H1 (cell line): ENCODE results near the gene FKBP2. TPM values are rescaled to one million over a fixed set of nuclear protein-coding genes. Genes with fewer than 3 reads are reported as not detected.

ENCODE experiments used
- ATF3 ChIP-seq: IDR thresholded peaks from 2 replicates; pipeline ENCODE4 v1.6.1; 2011; ENCODE audit warnings: low read depth, mild to moderate bottlenecking, low read length; ENCODE audit not compliant: insufficient read depth
- TCF12 ChIP-seq: IDR thresholded peaks from 2 replicates; pipeline ENCODE4 v1.6.1; 2011; ENCODE audit warnings: low read depth, mild to moderate bottlenecking, low read length
- polyA plus RNA-seq, 7 experiments: library from polyadenylated mRNA; depleted of rRNA in 3 of 7; stranded (reverse) in 5 of 7; unstranded in 2 of 7; fragments of >200 nt in 5 of 7; fragments of 200-250 nt in 2 of 7; gene quantifications; 1 replicate in 5 of 7; 2 replicates in 1 of 7; 4 replicates in 1 of 7; pipeline versions ENCODE4 v1.2.1 to v1.2.3, GENCODE V29; 2011 to 2013; ENCODE audit warnings: missing spikeins in 2 of 7, mixed read lengths in 2 of 7
- total RNA-seq: library from RNA; stranded (reverse); fragmentation: NEBNext Ultra II Directional; extraction: Animal tissue kit (Norgen Biotek cat#: 25700); gene quantifications from 2 replicates; pipeline ENCODE4 v1.2.1, GENCODE V29; 2021

FKBP2 gene
- total and polyA plus RNA-seq, 2 of the 8 experiments (the other 6 are each of a cell fraction or from before 2014, with no cell fraction given), result 41.7 to 52.5 TPM

- TF ChIP-seq ATF3, result no peak
- no peak for TF ChIP-seq TCF12
Observed at GRCh38 chr11:64287676-64288352, 46.9 kb downstream of the FKBP2 start (continued).
